PC-3 (cell line): ENCODE data around the gene VTCN1.

ENCODE experiments used
- EZH2phosphoT487 ChIP-seq: fragments of 300-600 bp; sonication (generic); IDR thresholded peaks from 2 replicates; pipeline ENCODE4 v1.6.1; 2018; ENCODE audit warnings: mild to moderate bottlenecking, antibody characterized with exemption, low read length, borderline replicate concordance
- TF ChIP-seq, protein P1 (sequence below): fragments of 300-600 bp; sonication (generic); conservative IDR thresholded peaks from 2 replicates; pipeline ENCODE4 v1.5.1; 2017; ENCODE audit warnings: antibody characterized with exemption, low read depth, mild to moderate bottlenecking, low read length

- TF ChIP-seq, protein P1, sequence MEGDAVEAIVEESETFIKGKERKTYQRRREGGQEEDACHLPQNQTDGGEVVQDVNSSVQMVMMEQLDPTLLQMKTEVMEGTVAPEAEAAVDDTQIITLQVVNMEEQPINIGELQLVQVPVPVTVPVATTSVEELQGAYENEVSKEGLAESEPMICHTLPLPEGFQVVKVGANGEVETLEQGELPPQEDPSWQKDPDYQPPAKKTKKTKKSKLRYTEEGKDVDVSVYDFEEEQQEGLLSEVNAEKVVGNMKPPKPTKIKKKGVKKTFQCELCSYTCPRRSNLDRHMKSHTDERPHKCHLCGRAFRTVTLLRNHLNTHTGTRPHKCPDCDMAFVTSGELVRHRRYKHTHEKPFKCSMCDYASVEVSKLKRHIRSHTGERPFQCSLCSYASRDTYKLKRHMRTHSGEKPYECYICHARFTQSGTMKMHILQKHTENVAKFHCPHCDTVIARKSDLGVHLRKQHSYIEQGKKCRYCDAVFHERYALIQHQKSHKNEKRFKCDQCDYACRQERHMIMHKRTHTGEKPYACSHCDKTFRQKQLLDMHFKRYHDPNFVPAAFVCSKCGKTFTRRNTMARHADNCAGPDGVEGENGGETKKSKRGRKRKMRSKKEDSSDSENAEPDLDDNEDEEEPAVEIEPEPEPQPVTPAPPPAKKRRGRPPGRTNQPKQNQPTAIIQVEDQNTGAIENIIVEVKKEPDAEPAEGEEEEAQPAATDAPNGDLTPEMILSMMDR = no peak
- TF ChIP-seq EZH2phosphoT487 = no peak
These were observed 104.2 kb downstream of the VTCN1 start for GRCh38 chr1:117106478-117106877.
